GM21381 (cell line): Measurements from ENCODE around the gene HIGD1C.

Experiments used
- ATAC-seq: cut with Tn5 transposase; IDR thresholded peaks from one replicate; pipeline ENCODE4 v1.9.1; 2021; ENCODE audit warnings: mild to moderate bottlenecking, moderate library complexity; ENCODE audit not compliant: unreplicated experiment

HIGD1C gene

DNA sequence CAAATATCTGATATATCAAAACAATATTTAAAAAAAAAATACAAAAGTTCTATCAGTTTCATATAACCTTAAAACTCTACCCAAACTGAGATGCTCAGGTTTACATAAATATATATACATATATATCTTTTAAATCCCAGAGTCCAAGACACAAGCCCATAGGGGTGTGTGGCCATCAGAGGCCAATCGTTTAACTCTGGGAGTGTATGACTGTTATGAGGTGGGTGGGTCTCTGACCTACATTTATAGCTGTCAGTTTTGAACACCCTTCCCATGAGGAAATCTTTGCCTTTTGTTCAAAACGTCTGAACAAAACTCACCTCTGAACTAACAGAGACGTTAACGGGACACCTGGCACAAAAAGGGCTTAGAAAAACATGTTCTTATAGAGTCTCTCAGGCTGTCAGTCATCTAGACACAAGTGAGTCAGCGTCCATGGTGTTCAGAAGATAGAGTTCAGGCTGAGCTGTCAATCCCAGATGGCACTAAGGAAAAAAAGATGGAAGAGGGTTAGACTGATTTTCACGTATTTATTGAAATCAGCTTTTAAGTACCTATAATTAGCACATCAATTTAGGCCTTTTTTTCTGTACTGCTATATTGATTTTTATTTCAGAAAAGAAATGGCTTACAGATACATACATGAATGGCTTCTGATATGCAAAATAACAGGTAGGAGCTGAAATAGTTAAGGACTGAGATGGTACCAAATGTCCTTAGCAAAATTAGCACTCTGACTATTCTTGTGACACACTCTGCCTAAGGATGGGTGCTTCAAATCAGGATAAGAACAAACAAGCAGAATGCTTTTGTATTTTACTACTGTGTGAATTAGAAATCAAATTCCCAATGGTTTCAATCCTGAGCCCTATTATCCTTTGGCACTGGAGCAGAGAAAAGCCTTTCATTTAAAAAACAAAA, 29.2 kb downstream of the HIGD1C start:
- no peak for ATAC-seq

DNA sequence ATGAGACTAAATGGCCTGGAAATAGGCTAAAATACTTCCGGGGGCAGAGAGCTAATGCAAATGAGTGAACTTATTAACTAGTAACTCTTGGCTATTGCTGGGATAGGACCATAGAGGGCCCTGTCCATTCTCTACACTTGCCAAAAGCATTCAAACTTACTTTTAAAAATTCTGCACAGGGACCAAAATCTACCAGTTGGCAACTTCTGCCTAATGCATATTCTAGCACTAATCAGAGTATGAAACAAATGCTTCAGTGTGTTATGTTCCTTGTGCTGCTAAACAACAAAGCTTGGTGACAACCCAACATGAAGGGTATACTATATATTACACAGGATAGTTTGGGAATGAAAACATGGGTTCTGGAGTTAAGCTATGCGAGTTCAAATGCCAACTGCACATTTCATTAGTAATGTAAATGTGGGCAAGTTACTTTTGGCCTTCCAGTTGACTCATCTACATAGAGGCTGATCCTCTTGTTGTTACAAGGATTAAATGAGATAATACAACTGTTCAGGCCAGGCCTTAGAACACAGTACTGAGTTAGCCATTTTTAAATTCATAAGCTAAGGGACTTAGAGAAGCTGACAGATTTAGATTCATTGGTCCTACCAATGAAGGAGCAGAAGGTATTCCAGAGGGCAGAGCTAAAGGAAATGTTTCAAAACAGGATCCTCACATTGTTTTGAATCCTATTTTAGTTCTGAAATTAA, 32.4 kb downstream of the HIGD1C start:
- ATAC-seq, result no peak

DNA sequence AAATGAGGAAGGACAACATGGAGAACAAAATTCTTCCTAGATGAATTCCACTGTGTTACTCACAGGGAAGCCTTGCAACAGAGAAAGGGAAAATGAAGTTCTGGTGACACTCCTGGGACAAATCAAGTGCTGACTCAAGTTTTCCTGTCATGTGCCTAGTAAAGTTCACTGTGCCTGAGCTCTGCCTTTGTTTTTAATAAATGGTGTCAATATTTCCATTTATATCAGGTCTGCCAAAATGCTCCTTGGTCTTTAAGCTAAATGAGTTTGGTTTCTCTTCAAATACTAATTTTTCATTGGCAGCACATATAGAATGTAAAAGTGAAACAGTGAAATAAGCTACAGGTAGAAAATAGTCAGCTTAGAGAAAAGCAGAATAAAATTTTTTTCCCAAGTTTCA, 33.0 kb downstream of the HIGD1C start:
- ATAC-seq, result no peak

DNA sequence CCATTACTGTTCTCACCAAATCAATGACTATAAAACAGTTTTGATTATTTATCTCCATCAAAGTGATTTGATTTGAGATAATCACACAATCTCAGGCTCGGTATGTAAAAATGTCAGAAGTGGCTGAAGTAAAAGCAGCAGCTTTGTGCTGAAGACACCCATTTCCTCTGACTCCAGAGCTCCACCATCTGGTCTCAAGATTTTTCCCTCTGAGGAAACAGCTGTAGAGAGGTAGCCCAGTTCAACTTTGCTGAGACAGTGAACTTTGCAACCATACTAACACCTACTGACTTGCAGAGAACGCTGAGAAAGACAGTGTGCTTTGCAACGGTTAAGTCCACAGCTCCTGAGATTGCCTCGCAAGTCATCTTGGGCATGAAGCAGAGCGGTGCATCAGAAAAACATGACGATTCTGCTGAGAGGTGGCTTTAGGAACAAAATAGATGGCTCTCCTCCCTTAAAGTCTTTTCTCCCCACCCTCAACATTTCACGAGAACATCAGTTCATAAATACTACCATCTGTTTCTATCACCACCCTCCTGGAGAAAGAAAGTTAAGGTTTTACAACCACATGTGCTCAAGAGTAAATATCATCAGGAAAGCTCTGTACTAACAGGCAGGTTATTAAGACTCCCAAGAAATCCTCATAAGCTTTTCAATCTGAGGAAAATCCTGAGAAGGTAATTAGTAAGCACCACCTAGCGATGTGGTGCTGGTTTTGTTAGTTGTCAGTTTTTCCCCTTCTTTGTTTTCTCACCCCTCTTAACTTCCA, 34.8 kb downstream of the HIGD1C start:
- ATAC-seq, result no peak

DNA sequence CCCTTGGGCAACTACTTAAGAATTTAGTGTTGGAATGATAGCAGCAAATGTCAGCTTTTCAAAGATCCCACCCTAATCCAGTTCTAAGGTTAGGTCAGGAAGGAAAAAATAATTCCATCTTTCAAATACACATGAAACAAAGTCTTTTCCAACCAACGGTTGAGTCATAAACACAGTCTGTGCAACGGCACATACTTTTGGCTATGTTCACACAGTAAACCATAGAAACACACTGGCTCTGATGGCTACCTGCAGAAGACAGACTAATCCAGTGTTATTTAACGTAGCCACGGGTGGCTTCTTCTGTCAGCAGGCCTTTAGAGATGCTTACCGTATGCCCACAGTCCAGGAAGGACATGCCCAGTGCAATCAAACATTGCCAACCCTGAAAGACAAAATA, 35.7 kb downstream of the HIGD1C start:
- ATAC-seq, result no peak

DNA sequence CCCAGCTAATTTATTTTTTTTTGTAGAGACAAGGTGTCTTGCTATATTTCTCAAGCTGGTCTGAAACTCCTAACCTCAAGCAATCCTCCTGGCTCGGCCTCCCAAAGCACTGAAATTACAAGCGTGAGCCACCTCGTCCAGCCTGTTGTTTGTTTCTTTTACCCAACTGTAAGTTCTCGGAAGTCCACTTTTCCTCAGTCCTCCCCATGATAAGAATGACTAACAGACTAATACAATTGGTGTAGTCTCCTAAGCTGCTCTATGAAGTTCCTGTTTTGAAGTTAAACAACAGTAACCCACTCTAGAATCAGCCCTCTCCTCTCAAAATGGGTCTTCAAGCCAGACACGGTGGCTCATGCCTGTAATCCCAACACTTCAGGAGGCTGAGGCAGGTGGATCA, 36.5 kb downstream of the HIGD1C start:
- no peak for ATAC-seq

DNA sequence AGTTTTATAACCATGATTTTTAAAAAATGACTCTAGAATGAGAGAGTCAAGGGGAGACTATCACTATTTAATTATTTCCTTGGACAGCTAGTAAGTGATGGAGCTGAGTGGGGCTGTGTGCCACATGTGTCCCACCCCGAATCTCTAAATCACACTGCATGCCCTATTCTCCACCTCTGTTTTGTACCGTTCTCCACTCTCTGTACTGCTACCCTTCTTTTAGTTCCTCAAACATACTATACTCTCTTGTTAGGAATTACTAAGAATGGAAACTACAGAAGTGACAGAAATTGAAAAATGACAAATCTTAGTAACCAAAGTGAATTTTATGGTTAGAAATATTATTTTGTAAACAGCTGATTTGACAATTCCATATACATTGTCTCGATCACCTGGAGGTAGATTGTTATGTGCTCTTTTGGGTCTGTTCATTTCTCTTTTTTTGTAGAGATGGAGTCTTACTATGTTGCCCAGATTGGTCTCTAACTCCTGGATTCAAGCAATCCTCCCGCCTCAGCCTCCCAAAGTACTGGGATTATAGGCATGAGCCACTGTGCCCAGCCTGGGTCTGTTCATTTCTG, 37.9 kb downstream of the HIGD1C start:
- ATAC-seq, result no peak

DNA sequence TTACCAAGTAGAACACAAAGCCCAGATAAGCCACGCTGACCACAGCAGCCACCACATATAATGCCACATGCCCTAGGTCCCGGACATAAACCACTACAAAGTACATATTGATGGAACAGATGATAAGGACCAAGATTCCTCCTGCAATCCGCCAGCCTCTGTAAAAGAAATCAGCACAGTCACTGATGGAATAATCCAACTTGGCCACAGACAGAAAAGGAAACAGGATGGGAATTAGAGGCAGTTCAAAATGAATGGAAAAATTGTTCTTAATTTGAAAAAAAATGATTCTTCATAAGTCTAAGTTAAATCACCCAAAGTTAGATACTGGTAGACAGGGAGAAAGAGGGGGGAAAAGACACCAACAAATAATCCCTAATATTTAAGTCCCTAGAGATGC, 38.4 kb downstream of the HIGD1C start:
- ATAC-seq, result no peak

DNA sequence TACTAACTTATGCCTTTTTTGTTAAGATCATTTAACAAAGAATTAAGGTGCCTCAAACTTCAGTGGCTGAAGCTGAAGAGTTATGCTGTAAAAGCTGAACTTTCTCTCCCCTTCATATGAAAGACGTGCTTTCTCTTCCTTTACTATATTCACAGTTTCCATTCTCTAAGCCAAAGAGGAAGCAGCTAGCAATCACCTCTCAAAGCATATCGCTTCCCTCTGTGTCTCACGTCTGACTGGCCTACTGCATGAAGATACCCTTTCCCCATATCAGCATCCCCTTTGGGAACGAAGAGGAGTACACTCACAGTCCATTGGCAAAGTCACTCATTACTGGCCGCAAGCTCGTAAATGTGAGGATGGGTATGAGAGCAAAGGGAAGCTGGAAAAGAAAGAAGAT, 38.9 kb downstream of the HIGD1C start:
- ATAC-seq, result no peak

DNA sequence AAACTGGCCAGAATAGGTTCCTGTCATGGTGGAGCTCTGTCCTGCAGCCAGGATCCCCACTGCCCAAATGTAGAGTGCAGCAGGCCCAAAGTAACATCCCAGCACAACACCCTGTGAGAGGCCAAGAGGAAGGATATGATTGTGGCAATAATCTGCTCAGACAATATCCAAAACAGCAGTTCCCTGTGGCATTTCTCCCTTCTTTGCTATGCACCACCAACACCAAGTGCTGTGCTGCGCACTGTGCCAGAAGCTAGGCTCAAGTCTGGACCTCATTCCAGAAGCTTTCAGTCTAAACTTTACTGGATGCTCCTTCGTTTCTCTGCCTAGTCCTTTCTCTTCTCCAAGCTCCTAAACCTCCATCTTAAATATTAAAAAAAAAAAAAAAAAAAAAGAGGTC, 40.5 kb downstream of the HIGD1C start:
- ATAC-seq, result no peak

DNA sequence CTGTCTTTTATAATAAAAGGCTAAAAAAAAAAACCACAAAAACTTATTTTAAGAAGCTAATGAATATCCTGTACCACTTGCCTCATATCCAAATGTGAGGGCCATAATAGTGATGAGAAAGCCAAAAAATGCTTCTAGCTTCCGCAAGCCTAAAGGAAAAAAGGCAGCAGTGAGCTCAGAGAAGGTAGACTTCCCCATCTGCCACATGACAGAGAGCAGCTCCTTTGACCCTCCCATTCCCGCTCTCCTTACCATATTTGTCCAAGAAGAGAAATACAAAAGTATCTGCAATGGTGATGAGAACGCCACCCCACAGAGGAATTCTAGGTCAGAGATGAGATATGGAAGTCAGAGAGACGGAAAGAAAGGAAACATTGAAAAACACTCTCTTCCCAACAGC, 46.7 kb downstream of the HIGD1C start:
- ATAC-seq, result no peak

DNA sequence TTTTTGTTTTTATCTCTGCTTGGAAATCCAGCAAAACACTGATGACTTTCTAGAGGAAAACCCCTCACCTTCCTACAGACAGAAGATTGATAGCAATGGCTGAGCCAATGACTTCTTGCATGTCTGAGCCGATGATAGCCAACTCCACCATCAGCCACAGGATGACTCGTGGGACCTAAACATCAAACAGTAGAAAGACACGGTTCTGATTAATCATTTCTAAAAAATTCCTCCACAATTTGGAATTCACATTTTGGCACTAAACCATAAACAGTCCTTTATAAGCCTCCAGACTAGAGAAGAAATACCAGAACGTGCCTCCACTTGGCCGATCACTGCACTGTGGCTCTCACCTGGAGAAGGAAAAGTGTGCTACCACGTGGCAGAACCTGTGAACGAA, 47.9 kb downstream of the HIGD1C start:
- no peak for ATAC-seq

DNA sequence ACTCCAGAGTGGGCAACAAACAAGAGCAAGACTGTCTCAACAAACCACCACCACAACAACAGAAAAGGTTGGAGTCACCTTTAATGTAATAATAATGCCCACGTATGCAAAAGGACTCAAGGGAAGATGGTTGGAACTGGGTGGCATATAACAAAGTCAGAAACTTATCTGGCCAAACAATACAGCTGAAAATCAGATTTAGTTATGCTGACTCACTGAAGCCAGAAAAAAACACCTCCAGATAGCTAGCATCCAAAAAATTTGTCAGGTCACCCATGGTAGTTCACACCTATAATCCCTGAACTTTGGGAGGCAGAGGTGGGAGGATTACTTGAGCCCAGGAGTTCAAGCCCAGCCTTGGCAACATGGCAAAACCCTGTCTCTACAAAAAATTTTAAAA, 49.5 kb downstream of the HIGD1C start:
- no peak for ATAC-seq

DNA sequence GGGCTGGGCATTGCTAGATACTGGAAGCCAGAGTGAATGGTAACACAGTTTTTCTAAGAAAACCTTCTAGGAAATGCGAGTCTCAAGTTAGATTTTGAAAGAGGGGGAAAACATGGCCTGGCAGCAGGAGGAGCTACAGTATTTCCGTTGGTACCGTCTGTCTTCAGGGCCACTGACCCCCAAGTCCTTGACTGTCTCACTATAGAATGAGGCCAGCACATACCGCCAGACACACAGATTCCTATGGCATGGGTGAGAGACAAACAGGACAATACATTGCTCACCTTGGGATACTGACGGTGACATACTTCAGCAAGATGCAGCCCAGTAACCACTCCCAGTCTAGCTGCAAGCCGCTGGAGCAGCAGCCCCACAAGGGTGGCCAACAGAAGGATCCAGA, 52.2 kb downstream of the HIGD1C start:
- no peak for ATAC-seq

DNA sequence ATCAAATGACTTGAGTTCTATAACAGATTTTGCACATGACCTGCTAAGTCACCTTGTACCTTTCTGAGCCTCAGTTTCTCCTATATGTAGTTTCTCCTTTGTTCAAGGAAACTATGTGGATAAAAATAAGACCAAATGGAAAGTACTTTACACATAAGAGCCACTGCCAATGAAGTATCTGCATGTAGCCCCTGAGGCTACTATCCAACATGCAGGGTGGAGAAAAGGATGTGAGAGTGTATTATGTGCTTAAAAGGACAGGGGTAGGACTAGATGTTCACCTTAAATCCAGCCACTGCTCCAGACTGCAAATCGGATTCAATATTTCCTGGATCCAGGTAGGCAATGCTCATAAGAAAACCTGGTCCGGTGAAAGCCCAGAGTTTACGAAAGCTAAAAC, 52.7 kb downstream of the HIGD1C start:
- no peak for ATAC-seq

DNA sequence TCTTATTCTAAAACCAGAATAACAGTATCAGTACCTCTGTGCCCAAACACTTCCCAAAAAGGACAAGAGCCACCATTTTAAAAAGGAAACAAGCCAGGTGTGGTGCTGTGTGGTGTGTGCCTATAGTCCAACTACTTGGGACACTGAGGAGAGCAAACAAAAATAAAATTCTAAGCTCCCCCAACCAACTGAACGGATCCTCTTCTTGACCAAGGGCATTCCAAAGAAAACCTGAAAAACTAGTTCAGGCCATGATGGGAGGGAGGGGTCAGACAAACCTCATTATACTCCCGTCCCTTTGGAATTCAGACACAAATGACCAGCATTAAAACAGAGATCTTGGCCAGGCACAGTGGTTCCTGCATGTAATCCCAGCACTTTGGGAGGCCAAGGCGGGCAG, 53.3 kb downstream of the HIGD1C start:
- ATAC-seq, result no peak

DNA sequence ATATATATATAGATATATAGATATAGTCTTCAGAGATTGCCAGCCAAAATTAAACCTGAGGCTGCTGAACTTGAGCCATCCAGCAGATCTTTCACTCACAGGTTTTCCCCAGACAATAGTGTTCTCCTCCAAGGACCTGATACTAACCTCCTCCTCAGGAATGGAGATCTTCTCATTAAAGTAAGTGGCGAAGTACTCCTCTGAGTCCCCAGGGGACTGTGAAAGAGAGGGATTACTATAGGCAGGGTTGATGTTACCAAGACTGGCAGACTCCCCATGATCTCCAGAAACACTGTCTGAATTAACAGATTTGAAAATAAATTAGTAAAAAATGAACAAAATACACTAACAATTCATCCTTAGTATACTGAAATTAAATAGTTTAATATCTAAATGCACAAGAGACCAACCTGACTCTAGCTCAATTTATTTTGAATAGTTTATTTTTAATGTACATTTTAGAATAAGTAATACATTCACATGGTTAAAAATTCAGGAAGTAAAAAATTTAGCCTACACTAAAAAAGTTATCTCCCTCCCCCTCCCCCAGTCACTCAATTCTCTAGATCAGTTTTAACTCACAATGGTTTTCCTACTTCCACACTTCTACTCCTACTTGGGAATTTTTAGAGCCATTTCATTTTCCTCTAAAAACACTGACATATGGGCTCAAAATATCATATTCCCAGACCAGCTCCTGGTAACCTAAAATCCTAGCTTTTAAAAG, 56.1 kb downstream of the HIGD1C start:
- ATAC-seq, result no peak

DNA sequence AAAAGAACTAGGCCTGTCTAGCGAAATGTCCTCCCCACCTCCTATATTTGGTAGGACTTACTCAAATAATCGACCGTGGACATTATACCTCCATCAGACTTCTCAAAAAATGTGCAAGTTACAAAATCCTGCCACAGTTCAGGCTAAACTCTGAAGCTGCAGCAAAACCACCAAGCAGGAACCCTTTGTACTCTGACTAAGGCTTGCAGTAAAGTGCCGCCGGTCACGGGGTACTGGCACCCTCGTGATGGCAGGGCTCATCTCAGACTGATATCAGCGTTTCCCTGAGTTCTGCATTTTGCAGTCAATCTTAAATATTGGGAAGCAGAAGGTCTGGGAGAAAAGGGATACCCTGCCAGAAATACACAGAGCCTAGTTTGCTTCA, 56.7 kb downstream of the HIGD1C start:
- no peak for ATAC-seq

DNA sequence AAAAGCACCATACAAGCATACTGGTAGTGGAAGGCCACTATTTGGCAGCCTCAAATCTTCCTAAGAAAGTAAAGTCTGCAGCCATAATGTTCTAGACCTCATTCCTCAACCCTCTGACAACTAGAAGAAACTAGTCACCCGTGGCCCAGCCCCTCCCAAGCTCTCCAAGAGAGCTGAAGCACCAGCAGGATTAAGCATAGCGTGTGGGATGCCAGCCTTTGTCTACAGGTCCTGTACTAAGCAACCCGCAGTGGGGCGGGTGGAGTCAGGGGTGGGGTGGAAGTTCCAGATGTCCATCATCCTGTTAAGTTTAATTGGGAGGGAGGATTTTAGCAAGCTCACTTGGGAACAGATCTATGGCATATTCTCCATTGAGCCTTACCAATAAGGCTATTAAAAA, 59.6 kb downstream of the HIGD1C start:
- no peak for ATAC-seq

DNA sequence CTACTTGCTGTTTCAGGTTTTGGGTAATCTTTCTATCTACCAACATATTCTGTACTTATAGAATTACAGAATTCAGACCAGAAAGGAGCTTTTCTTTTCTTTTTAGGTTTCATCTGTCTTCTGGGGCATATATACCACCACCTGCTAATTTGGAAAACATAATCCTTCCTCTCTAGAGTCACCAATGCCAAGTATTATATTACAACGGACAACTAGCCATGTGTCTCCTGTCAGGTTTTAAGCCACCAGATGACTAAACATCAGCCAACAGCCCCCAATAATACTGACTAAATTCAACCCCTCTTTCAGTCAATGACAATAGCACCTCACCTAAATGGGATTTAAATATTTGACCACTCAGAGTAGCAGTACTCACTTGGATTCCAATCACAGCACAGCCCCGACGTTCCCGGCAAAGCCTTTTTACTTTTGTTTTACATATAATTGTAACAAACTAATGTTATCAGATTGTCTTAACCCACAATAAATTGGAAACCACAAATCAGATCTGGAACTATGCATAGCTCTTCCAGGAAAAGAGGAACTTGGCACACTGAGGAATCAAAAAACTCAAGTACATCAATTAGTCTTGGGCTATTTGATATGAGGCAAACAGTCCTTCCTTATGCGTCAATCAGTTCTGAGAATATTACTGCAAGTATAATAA, 60.4 kb downstream of the HIGD1C start:
- ATAC-seq, result no peak
